ENCODE results near the gene TTC21A.

Gene TTC21A

DNA sequence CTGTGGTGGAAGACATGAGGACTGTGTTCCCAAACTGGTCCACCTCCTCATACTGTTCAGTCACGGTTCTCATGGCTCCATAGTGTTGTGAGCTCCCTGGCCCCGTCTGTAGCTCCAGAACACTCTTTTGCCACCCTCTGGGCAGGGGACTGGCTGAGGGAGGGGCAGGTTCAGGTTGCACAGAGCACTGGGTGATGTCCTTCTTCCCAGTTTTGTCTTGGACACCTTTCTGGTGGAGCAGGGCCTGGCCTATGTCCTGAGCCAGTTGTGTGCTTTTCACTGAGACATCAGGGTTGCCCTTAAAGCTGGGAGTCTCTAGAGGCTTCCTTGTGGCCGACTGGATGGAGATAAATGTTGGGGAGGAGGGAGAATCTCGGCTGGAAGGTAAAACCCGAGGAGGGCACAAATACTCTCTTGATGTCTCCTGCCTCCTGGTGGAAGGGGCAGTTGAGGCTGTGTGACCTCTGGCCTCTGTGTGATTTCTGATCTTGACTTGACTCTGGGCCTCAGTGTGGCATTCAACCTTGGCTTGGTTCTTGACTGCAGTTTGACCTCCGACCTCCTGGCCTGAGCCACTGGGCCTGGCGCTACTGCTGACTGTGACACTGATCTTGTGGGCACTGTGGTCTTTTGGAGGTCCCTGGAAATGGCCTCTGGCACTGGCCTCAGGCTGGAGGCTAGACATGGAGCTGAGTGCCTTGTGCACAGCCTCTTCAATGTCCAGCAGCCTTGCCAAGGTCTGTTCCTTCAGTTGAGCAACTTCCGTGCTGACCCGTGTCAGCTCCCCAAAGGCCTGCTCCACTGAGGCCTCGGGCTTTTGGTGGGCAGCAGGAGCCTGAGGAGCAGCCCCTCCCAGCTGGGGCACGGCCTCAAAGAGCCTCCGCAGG, 76.8 kb downstream of the TTC21A start:
- no peaks in the 10 kb centered on the region for H3K9me3 ChIP-seq
- peaks cover 9% of the 10 kb centered on the region for H3K4me1 ChIP-seq
- no peak for DNase-seq (ENCODE audit: low spot score in 2 of 2)
- in situ Hi-C loops (cut with MboI; ENCODE audit: low sequenced_read_pairs) = loop anchor here (10.0 kb wide), 1 partner anchor 110 kb away; no protein-coding TSS in a partner anchor
- no peak overlapping the region for H3K4me3 ChIP-seq
- no peaks in the 10 kb centered on the region for H3K36me3 ChIP-seq (replicated peaks)
- no peaks in the 10 kb centered on the region for H3K27me3 ChIP-seq (ENCODE audit: low read depth)

GRCh38 chr3:39184968-39185285, 77.4 kb downstream of the TTC21A start:
- DNase-seq (ENCODE audit: low spot score in 2 of 2) = no peak
- H3K4me3 ChIP-seq = no peak overlapping the region
- peaks cover 9% of the 10 kb centered on the region for H3K4me1 ChIP-seq
- in situ Hi-C loops (cut with MboI; ENCODE audit: low sequenced_read_pairs) = loop anchor here (5.0 to 10.0 kb wide), 2 partner anchors 110 to 197 kb away; partner anchors contain the start of gene SLC25A38
- no peaks in the 10 kb centered on the region for H3K36me3 ChIP-seq (replicated peaks)
- no peaks in the 10 kb centered on the region for H3K27me3 ChIP-seq (ENCODE audit: low read depth)
- H3K9me3 ChIP-seq = no peaks in the 10 kb centered on the region

DNA sequence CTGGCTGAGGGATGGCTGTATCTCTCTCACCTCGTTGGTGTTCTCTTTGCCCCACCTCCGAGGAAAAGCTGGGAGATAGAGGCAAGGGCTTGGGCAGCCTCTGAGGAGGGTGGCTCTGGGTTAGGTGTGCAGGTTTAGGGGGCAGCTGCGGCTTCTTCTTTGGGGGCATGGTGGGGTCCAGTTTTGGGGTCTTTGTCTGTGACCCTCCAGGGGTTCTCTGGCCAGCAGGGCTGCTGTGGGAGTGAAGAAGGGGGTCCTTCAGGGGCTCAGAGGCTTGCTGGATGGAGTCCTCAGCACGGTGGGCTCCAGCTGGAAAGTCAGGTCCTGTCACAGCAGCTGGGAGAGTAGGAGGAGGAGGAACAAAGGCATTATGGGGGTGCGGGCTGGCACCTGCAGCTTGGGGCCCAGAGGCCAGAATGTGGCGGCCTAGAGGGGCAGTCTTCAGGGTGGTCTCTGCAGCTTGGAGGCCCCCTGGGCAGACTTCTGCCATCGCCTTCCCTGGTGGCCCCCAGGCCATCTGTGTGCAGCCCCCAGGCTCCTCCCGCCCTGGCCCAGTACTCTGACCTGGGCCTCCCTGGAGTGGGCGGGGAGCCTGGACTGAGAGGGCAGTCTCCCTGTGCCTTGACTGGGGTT, 78.0 kb downstream of the TTC21A start:
- DNase-seq (ENCODE audit: low spot score in 2 of 2) = no peak
- in situ Hi-C loops (cut with MboI; ENCODE audit: low sequenced_read_pairs) = loop anchor here (5.0 to 10.0 kb wide), 2 partner anchors 109 to 197 kb away; partner anchors contain the start of gene SLC25A38
- no peaks in the 10 kb centered on the region for H3K9me3 ChIP-seq
- peaks cover 6% of the 10 kb centered on the region for H3K4me1 ChIP-seq
- no peaks in the 10 kb centered on the region for H3K27me3 ChIP-seq (ENCODE audit: low read depth)
- no peaks in the 10 kb centered on the region for H3K36me3 ChIP-seq (replicated peaks)
- no peak overlapping the region for H3K4me3 ChIP-seq

DNA sequence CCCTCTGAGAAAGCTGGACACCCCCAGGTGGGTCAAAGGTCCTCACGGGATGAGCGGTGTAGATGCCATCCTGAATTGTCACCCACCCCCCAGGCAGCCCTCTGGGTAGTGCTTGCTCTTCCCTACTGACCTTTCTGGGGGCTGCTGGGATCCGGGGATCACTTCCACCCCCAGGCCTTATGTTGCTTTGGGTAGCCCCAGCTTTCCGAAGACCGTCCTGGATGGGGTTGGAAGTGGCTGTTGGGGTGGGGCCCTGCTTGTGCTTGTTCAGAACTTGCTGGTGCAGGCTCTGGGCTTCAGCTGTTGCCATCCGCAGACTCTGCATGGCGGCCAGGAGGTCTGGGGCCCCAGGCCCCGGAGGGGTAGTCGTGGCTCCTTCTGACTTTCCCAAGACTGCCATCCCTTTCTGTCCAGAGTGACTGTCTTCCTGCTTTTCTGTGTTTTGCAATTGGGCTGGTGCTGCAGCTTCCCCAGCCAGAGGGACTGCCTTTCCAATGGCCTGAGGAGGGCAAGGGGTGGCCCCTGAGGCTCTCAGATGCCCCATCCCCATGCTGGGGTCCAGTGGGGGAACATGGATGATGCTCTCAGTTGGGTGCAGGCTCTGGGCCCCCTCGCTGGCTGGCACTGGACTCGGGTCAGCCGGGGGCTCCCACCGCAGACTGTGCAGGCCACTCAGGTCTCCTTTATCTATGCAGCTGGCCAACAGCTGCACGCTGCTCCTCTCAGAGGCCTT, 78.6 kb downstream of the TTC21A start:
- Histone ChIP-seq H3K36me3 (replicated peaks) (no peaks in the 10 kb centered on the region), H3K9me3 (no peaks in the 10 kb centered on the region), H3K27me3 (ENCODE audit: low read depth) (no peaks in the 10 kb centered on the region), H3K4me1 (peaks cover 2% of the 10 kb centered on the region; the same call in 1 of the 2 replicates), H3K4me3 (no peak overlapping the region)
- in situ Hi-C loops (cut with MboI; ENCODE audit: low sequenced_read_pairs) = loop anchor here (5.0 to 10.0 kb wide), 2 partner anchors 109 to 196 kb away; partner anchors contain the start of gene SLC25A38
- DNase-seq (ENCODE audit: low spot score in 2 of 2) = no peak

- Histone ChIP-seq H3K4me3 (no peak overlapping the region), H3K4me1 (no peaks in the 10 kb centered on the region), H3K9me3 (no peaks in the 10 kb centered on the region), H3K27me3 (ENCODE audit: low read depth) (no peaks in the 10 kb centered on the region), H3K36me3 (replicated peaks) (no peaks in the 10 kb centered on the region)
- DNase-seq (ENCODE audit: low spot score in 2 of 2) = no peak
- in situ Hi-C loops (cut with MboI; ENCODE audit: low sequenced_read_pairs) = loop anchor here (5.0 to 10.0 kb wide), 2 partner anchors 108 to 196 kb away; partner anchors contain the start of gene SLC25A38
Measured at GRCh38 chr3:39186692-39187151, 79.2 kb downstream of the TTC21A start.

DNA sequence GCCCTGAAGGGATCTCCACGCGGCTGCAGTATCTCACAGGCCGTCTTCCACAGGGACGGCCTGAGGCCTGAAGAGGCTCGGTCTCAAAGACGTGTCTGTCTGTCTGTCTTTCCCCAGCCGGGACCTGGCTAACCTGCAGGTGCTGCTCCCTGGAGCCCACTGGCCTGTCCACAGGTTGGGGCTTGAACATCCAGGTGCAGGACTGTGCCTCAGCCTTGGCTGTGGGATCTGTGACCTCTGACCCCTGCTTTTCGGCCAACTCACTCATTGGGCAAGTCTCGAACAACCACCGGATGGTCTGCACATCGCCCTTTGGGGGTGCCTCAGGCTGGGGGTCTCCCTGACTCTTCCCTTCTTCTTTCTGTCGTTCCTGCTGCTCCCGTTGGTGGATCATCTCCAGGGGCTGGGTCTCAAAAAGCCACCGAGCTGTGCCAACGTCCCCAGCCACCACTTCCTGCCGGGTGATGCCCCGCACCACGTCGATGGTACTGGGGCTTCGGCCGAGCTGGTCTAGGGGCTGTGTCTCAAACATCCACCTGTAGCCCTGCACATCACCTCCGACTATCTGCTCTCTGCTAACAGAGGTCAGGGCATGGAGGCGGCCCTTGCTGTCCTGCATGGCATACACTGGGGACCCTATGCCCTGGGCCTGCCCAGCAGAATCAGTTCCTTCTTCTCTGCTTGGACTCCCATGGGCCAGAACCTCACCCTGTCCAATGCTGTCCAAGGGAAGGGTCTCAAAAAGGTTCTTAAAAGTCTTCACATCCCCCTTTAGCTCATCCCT, 80.1 kb downstream of the TTC21A start:
- Histone ChIP-seq H3K27me3 (ENCODE audit: low read depth) (no peaks in the 10 kb centered on the region), H3K36me3 (replicated peaks) (no peaks in the 10 kb centered on the region), H3K4me3 (no peak overlapping the region), H3K9me3 (no peaks in the 10 kb centered on the region), H3K4me1 (no peaks in the 10 kb centered on the region)
- DNase-seq (ENCODE audit: low spot score in 2 of 2) = no peak
- in situ Hi-C loops (cut with MboI; ENCODE audit: low sequenced_read_pairs) = loop anchor here (5.0 to 10.0 kb wide), 2 partner anchors 107 to 195 kb away; partner anchors contain the start of gene SLC25A38
